Measurements from ENCODE around the gene LECT2.

LECT2 gene

GRCh38 chr5:135978212-135978631, 23.4 kb upstream of the LECT2 start:
- no peak for DNase-seq

GRCh38 chr5:135977375-135977928, 22.7 kb upstream of the LECT2 start:
- DNase-seq = peak; percentile 59 to 66

DNA sequence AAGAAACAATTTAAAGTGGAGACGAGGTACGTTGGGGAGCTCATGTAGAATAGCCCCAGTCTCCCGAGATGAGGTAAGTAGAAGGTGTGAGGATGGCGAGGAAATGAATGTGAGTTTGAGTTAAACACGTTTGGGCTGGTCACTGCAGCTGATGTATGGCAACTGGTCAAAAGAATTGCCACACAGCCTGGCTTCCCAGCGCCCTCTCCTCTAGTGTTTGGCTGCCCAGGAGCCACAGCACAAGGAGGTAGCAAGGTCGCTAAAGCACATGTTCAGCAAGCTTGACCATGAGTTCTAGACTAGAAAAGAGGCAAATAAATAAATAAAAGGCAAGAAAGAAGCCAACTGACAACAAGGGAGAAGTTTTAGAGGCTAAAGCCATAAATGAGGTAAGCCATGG, 21.4 kb upstream of the LECT2 start:
- no peak for DNase-seq

DNA sequence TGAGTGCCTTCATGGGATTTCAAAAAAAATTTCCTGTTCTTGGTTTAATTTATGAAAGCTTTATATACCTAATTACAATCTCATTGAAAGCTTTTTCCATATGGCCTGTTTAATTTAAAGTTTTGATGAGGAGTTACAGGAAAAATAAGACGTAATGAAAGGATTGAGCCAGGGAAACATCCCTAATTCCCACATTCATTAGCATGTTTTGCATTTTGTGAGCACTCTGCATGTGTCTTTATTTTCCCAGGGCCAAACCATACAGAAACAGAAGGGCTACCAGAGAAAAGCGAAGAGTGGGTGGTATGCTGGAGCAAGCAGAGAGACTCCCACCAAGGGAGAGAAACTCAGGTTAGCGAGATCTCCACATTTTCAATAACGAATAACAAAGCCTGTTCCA, 20.3 kb upstream of the LECT2 start:
- no peak for DNase-seq

DNA sequence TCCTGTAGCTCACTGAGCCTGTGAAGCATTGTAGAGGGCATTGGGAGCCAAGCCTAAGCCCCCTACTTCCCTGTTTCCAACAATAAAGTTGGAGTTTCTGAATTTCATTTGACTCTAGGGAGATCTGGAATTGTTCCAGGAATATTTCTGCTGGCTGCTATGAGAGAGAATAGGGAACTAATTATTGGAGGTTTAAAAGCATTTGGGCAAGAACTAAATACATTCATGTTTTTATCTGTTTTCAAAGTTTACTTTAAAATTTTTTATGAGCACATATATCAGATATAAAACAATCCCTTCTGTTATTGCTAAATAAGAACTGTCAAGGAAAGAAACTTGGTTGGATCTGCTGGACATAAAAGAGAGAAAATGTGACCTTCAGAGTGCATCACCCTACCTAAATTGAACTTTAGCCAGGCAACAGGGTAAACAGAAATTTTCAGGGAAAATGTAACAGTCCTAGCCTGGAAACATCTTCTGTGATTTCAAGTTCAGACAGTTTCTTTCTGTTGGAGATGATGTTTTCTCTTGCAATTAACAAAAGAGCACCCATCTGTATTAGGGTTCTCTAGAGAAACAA, 19.3 kb upstream of the LECT2 start:
- DNase-seq = no peak

DNA sequence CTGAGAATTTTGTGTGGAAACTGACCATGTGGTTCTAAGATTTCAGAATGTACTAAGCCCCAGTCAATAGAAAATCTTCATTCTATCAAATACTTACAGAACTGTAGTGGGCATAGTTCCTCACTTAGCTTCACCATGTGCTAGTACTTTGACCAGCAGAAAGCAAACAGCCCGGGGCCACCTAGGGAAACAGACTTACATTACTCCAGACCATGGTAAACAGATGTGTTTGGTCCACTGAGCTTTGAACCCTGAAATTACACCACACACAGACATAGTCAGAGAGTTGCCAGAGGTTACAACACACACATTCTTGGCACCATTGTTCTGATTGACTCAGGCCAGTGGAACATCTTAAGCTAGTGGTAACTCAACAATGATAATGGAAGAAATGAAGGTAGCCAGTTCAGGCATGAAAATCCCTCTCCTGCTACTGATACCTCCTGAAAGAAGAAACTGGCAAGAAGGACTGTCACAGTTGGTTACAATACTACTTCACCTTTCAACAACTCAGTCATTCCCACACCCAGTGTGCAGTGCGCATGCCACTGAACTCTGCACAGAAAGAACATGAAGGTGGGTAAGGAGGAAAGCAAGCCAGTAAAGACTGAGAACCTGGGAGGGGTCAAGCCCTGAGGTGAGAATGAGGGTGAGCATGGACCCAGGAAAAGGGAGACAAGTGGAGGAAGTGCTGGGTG, 18.7 kb upstream of the LECT2 start:
- DNase-seq = no peak

DNA sequence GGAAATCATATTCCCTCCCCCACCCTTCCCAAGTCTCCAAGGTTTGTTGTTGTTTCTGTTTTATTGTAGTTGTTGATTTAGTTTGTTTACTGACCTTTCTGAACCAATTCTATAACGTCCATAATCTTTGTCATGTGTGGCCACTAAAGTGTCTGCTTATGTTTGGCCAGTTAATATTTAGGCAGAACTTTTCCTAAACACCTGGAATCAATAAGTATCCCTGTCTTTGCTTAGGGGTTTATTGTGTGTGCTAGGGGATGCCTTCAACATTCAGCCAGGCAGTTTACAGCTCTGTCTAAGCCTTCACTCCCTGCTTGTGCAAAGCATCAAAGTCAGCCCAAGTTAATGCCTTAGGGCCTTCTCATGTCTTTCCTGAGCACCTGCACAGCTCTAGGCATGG, 16.9 kb upstream of the LECT2 start:
- no peak for DNase-seq

GRCh38 chr5:135966790-135967189, 12.0 kb upstream of the LECT2 start:
- no peak for DNase-seq

GRCh38 chr5:135966165-135966564, 11.4 kb upstream of the LECT2 start:
- no peak for DNase-seq

DNA sequence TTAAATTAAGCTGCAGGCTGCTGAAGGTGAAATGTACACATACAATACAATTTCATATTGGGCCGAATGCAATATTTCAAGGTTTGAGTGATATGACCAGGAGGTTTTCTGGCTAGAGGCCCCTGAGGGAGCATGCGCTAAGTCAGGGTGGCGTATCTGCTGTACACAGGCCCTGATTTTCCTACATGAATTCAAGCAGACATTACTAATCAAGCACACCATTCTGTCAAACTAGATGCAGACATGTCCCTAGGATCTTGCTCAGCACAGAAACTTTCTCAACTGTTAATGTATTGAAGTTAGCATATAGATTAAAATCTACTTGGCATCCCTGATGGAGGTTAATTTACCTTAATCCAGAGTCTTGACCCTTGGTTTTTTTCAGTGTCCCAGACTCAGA, 10.7 kb upstream of the LECT2 start:
- DNase-seq = no peak

DNA sequence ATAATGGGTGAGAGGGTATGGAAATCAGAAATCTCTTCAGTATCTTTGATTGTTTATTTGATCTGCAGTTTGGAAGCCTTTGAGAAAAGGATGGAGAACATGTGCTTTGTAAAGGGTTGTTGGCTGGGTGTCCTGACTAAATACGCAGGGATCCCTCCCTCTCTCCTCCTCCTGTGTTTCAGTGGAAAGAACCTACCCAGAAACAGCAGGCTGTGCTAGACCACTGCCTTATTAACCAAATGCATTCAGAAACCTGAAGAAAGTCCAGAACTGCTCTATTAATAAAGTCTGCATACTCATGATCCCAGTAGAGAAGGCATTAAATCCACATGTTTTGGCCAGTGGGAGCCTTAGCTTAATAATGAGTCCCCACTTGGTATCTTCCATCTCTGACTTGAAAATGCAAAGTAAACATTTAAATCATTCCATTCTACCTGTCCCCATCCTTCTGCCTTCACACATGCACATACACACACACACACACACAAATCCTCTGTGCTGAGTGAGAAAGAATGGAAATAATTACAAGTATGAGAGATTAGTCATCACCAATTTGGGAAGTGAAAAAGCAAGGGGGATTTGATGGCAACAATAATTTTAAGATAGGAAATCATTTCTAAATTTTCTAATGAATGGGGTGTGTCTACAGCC, 10.0 kb upstream of the LECT2 start:
- DNase-seq = no peak

- no peak for DNase-seq
These were observed 742 bp upstream of the LECT2 start for GRCh38 chr5:135955525-135955924.

DNA sequence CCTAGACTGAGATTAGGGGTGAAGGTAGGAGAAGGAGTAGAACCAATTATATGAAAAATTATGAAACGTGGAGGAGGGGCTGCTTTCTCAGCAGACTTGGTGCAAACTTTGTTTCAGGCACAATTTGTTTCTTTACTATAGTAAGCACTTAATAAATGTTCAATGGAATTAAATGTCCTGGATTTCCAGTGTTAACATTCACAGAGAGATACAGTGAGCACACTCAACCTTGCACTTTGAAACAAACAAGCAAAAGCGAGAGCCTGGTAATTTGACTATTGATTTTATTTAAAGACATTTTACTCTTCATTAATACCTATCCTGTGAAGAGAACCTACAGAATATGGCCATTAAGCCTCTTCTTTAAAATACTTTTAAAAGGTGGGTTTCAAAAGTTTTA, 933 bp downstream of the LECT2 start:
- no peak for DNase-seq

GRCh38 chr5:135952683-135953082, 2.1 kb downstream of the LECT2 start:
- DNase-seq = no peak

- DNase-seq = no peak
These were observed 3.0 kb downstream of the LECT2 start for GRCh38 chr5:135951807-135952206.

- no peak for DNase-seq
These were observed 3.5 kb downstream of the LECT2 start for GRCh38 chr5:135951257-135951656.

GRCh38 chr5:135950611-135951010, 4.2 kb downstream of the LECT2 start:
- DNase-seq = no peak

- DNase-seq = peak; percentile 17
These were observed 9.7 kb downstream of the LECT2 start for GRCh38 chr5:135944967-135945560.

- DNase-seq = no peak
These were observed 10.2 kb downstream of the LECT2 start for GRCh38 chr5:135944564-135944963.

DNA sequence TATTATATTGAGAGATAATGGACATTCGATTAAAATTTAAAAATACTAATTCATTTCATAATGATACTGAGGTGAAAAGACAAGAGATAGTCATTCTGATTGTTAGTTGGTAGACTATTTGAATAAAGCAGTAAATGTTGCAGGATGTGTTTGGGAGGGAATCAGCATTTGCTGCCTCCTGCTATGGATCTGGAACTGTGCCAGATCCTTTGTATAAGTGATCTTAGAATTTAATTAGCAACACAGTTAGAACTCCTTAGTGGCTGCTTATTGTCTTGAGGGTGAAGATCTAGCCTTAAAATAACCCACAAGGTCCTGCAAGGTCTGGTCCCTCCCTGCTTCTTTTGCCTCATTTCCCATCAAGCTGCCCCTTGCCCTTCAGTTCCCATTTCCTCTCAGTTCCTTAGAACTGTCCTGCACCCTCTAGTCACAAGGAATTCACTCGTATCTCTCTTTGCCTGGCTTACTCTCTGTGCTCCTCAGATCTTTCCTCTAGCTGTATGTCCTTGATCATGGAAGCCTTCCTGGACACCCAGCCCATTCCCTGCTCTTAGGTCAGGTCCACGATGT, 12.5 kb downstream of the LECT2 start:
- DNase-seq = no peak

- no peak for DNase-seq
These were observed 13.1 kb downstream of the LECT2 start for GRCh38 chr5:135941711-135942110.

DNA sequence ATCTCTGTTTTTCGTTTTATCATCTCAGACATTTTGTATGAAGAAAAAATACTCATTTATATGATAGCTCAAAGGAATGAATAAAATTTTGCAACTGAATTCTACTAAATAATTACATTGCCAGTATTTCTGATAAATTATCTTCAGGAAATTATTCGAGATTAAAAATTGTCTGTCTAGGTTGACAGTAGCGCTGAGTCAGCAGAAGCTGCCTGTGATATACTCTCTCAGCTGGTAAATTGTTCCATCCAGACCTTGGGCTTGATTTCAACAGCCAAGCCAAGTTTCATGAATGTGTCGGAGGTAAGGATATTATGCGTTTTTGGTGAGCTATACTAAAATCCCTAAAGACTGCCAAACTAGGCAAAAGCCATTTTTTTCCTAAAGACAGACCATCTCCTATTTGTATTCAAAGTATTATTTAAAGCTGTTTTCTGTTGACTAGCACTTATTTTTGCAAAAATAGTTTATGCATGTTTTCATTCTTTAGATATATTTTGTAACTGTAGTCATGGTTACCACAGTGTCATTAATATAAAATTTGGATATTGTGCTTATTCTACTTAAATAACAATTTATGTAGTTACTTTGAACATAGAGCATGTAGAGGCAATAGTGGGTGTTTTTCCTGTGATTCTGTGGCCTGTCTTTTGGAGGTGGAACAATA, 17.4 kb downstream of the LECT2 start:
- no peak for DNase-seq

DNA sequence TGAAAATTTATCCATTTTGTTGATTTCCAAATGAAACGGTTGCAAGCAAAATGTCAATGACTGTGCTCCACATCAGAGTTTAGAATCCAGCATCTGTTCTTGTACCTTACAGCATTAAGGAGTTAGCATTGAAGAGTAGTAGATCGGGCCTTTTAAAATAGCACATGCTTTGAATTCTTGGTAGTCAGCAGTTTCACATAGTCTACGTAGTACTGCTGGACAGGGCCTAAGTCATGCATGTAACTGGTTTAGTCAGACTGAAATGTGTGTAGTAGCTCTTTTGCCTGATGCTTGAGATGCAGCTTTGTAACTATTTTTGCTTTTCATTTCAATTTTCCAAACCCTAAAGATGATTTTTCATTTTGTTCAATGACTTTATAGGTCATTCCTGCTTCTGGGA, 19.8 kb downstream of the LECT2 start:
- no peak for DNase-seq

All from stimulated activated CD4-positive, alpha-beta T cell treated with anti-CD3 and anti-CD28 coated beads, Interleukin-2, amount 100 ng/mL, for 48 hours (primary cell).